KMS-11 (cell line): ENCODE measurements around the gene CACNA1E.
A peak's percentile ranks its signal among the peaks of the same experiment; 100 is the strongest.

ENCODE experiments used
- H2AFZ ChIP-seq: fragments of 200-600 bp; sonication (generic); 2 replicates; pipeline ENCODE4 v1.6.1; 2016; ENCODE audit warnings: antibody characterized with exemption, mixed run types, low read depth
- H3K27ac ChIP-seq: fragments of 200-600 bp; sonication (generic); 2 replicates; pipeline ENCODE4 v1.6.1; 2016; ENCODE audit warnings: mild to moderate bottlenecking, mixed run types
- H3K27me3 ChIP-seq: fragments of 200-600 bp; sonication (generic); 2 replicates; pipeline ENCODE4 v1.6.1; 2017; ENCODE audit warnings: mild to moderate bottlenecking, low read depth, mixed run types, moderate library complexity; ENCODE audit not compliant: insufficient read depth
- H3K36me3 ChIP-seq: fragments of 200-600 bp; sonication (generic); 2 replicates; pipeline ENCODE4 v1.6.1; 2017; ENCODE audit warnings: mild to moderate bottlenecking, mixed run types; ENCODE audit not compliant: insufficient read depth
- H3K4me1 ChIP-seq: fragments of 200-600 bp; sonication (generic); 2 replicates; pipeline ENCODE4 v1.6.1; 2016; ENCODE audit warnings: mild to moderate bottlenecking, low read depth, mixed run types; ENCODE audit not compliant: poor library complexity, severe bottlenecking
- H3K4me2 ChIP-seq: fragments of 200-600 bp; sonication (generic); 2 replicates; pipeline ENCODE4 v1.7.0; 2016; ENCODE audit warnings: mild to moderate bottlenecking, mixed run types
- H3K4me3 ChIP-seq: fragments of 200-600 bp; sonication (generic); IDR thresholded peaks from 2 replicates; pipeline ENCODE4 v1.6.1; 2017; ENCODE audit warnings: low read depth, low read length, mixed read lengths; ENCODE audit not compliant: insufficient read depth
- H3K79me2 ChIP-seq: fragments of 200-600 bp; sonication (generic); 2 replicates; pipeline ENCODE4 v1.6.1; 2016; ENCODE audit warnings: low read depth, mixed run types; ENCODE audit not compliant: insufficient read depth
- H3K9ac ChIP-seq: fragments of 200-600 bp; sonication (generic); 2 replicates; pipeline ENCODE4 v1.6.1; 2016; ENCODE audit warnings: mild to moderate bottlenecking, mixed run types
- H4K20me1 ChIP-seq: fragments of 200-600 bp; sonication (generic); 2 replicates; pipeline ENCODE4 v1.6.1; 2016; ENCODE audit warnings: mild to moderate bottlenecking, mixed run types; ENCODE audit not compliant: insufficient read depth
- CTCF ChIP-seq: fragments of 200-600 bp; sonication (generic); conservative IDR thresholded peaks from 2 replicates; pipeline ENCODE4 v1.6.1; 2017; ENCODE audit warnings: low read depth, mild to moderate bottlenecking, antibody characterized with exemption, low read length, moderate library complexity, mixed read lengths

Gene CACNA1E

GRCh38 chr1:181483285-181484195, at the start of gene CACNA1E:
Gene CACNA1E, plus strand, starts transcription at chr1:181483517. Its CDS starts 228 bp downstream, at chr1:181483745.
- Histone ChIP-seq H3K27ac (no peak within 1 kb of the TSS), H3K9ac (no peak within 1 kb of the TSS), H3K4me3 (no peak within 1 kb of the TSS), H3K27me3 (no peaks in the 10 kb centered on the region), H3K4me1 (no peaks in the 10 kb centered on the region), H3K79me2 (no peaks in the 10 kb centered on the region), H4K20me1 (no peaks in the 10 kb centered on the region), H3K36me3 (no peaks in the 10 kb centered on the region), H3K4me2 (no peak within 1 kb of the TSS), H2AFZ (peak within 1 kb of the TSS; percentile 14; the same call in 1 of the 2 replicates)
- no peak for TF ChIP-seq CTCF

GRCh38 chr1:181433931-181434330, 49.4 kb upstream of the CACNA1E start:
- TF ChIP-seq CTCF: no peak
- Histone ChIP-seq H3K9ac (no peak overlapping the region), H4K20me1 (no peaks in the 10 kb centered on the region), H3K4me1 (peaks cover 9% of the 10 kb centered on the region), H3K79me2 (no peaks in the 10 kb centered on the region), H2AFZ (no peak overlapping the region), H3K27ac (no peak overlapping the region), H3K4me2 (no peak overlapping the region), H3K27me3 (no peaks in the 10 kb centered on the region), H3K4me3 (no peak overlapping the region), H3K36me3 (no peaks in the 10 kb centered on the region)

GRCh38 chr1:181438013-181438412, 45.3 kb upstream of the CACNA1E start:
- H3K27ac ChIP-seq: no peak overlapping the region
- H3K4me2 ChIP-seq: no peak overlapping the region
- no peak overlapping the region for H3K4me3 ChIP-seq
- no peaks in the 10 kb centered on the region for H3K27me3 ChIP-seq
- no peaks in the 10 kb centered on the region for H3K79me2 ChIP-seq
- H2AFZ ChIP-seq: no peak overlapping the region
- H3K36me3 ChIP-seq: no peaks in the 10 kb centered on the region
- no peaks in the 10 kb centered on the region for H4K20me1 ChIP-seq
- no peaks in the 10 kb centered on the region for H3K4me1 ChIP-seq
- no peak for TF ChIP-seq CTCF
- no peak overlapping the region for H3K9ac ChIP-seq

GRCh38 chr1:181440510-181440909, 42.8 kb upstream of the CACNA1E start:
- Histone ChIP-seq H3K79me2 (no peaks in the 10 kb centered on the region), H4K20me1 (no peaks in the 10 kb centered on the region), H3K27ac (no peak overlapping the region), H2AFZ (no peak overlapping the region), H3K9ac (no peak overlapping the region), H3K4me1 (no peaks in the 10 kb centered on the region), H3K27me3 (no peaks in the 10 kb centered on the region), H3K4me2 (no peak overlapping the region), H3K36me3 (no peaks in the 10 kb centered on the region), H3K4me3 (no peak overlapping the region)
- TF ChIP-seq CTCF: no peak
